GM12864 (cell line): Measurements from ENCODE around the gene RIMOC1.
A peak's percentile ranks its signal among the peaks of the same experiment; 100 is the strongest.

Source experiments
- DNase-seq: peaks from one replicate; pipeline ENCODE4 v3.0.0-alpha.2; 2011; ENCODE audit warnings: low read depth
- H3K4me3 ChIP-seq: 2 replicates; pipeline ENCODE4 v1.5.1; 2011; ENCODE audit warnings: mild to moderate bottlenecking, low read depth, low read length, control low read depth
- TF ChIP-seq, protein P1 (sequence below): IDR thresholded peaks from 2 replicates; pipeline ENCODE4 v1.5.1; 2011; ENCODE audit warnings: low read depth, mild to moderate bottlenecking, moderate library complexity, low read length, control low read depth, inconsistent platforms; ENCODE audit errors: missing control alignments

Gene RIMOC1

DNA sequence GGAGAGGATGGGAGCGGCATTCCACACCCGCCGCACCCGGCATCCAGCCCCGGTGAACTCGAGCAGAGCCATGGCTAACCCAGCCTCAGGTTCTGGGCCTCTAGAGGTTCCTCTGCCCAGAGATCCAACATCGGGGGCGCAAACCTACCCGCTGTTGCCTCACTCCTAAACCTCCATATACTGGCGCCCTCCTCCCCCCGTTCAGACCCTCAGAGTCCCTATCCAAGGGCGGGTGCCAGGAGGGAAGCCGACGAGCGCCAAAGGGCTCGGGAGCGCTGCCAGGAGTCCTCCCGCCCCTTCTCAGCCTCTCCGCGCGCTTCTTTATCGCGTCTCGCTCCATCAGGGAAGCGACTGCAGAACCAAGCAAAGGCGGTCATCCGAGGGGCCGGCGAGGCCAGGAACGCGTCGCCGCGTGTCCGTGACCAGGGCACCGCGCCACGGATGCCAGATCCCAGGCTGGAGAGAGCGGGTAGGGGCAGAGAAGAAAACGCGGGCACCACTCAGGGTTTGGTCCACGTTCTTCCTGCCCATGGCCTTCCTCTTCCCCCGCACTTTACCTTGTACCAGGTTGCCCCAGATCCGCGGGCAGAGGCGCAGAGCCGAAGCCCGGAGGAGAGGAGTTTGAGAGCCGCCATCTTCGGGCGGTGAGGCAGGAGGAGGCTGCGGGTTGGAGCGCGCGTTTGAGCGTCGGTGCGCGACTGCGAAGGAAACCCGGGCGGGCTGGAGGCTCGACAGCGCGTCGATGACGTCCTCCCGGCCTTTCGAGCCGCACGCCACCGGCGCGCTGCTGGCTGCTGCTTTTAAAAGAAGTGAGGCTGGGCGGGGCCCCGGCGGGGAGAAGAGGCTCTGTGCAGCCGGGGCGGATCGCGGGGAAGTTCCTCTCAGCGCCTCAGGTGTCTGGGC, 34.2 kb upstream of the RIMOC1 start, which contains the start of gene OXCT1:
Gene OXCT1, minus strand, starts transcription at position 702 of the 903 bp plus-strand sequence. Its CDS starts 67 bp downstream, at position 635.
- H3K4me3 ChIP-seq, result peak within 1 kb of the TSS; percentile 79
- DNase-seq, result peak; percentile 73
- TF ChIP-seq, protein P1, sequence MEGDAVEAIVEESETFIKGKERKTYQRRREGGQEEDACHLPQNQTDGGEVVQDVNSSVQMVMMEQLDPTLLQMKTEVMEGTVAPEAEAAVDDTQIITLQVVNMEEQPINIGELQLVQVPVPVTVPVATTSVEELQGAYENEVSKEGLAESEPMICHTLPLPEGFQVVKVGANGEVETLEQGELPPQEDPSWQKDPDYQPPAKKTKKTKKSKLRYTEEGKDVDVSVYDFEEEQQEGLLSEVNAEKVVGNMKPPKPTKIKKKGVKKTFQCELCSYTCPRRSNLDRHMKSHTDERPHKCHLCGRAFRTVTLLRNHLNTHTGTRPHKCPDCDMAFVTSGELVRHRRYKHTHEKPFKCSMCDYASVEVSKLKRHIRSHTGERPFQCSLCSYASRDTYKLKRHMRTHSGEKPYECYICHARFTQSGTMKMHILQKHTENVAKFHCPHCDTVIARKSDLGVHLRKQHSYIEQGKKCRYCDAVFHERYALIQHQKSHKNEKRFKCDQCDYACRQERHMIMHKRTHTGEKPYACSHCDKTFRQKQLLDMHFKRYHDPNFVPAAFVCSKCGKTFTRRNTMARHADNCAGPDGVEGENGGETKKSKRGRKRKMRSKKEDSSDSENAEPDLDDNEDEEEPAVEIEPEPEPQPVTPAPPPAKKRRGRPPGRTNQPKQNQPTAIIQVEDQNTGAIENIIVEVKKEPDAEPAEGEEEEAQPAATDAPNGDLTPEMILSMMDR, result no peak

DNA sequence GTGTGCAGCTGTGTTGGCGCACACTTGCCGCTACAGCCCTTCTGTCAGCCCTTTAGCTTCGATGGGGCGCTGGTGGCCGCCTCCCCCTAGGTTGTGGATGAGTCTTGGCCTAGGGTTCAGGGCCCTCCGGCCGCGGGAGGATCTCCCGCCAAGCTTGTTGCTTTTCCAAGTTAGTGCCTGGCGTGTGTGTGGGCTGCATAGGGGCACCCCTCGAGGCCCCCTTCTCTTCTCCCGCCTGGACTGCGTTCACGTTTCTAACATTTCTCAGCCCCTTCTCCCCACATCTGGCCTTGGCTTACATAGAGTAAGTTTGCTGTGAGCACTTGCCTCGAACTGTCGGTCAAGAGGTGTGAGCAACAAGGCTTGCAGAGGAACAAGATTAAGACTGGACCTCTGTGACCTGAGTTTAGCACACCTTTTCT, 33.5 kb upstream of the RIMOC1 start:
- TF ChIP-seq, protein P1, result no peak
- DNase-seq, result no peak
- H3K4me3 ChIP-seq, result peak overlapping the region; percentile 79

DNA sequence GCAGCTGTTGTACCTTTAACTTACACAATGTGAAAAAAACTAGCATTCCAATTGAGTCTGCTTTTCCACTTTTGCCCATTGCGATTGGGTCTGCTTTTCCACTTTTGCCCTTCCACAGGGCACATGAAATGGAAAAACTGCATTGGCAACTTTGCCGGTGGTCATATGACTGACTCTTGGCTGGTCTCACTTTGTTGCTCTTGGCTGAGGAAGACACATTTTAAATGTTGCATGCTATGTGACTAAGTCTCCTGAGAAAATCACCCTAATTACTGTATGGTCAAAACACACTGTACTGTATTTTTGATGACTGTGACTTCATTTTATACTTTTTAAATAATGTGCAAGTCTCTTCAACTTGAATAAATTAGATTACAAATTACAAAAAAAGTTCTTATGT, 32.3 kb upstream of the RIMOC1 start:
- DNase-seq, result no peak
- H3K4me3 ChIP-seq, result no peak overlapping the region
- TF ChIP-seq, protein P1, result no peak

DNA sequence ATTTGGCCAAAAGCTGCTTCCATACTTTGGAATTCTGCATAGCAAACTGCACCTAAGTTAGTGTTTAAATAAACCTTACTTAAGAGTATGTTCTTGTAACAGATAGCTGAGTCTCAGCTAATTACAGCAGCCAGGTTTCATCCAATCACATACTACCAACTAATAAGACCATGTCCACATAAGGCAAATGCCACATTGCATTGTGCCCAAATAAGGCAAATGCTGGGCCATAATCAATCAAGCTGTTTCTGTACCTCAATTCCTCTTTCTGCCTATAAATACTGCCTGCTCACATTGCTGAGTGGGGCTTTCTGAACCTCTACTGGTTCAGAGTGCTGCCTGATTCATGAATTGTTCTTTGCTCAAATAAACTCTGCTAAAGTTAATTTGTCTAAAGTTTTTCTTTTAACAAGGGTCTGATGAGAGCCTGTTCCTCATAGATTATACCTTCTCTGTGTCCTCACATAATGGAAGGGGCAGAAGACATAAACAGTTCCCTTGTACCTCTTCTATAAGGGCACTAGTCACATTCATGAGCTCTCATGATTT, 29.6 kb upstream of the RIMOC1 start:
- no peak for DNase-seq
- TF ChIP-seq, protein P1, result no peak
- H3K4me3 ChIP-seq, result no peak overlapping the region

DNA sequence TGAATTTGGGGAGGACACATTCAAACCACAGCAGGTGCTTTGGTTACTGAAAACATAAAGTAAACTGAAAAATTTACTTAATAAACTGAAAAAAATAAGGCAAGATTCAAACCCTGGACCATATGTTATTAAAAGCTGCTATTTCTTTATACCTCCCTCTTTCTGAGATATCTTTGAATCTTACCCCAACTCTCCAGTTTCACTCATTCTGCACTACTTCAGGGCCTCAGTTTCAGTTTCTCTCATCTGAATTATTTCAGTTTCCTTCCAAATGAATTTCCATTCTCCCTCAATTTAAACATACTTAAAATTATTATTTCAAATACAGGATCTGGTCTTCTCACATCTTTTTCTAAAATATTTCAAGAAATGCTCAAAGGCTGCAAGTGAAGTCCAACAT, 29.0 kb upstream of the RIMOC1 start:
- no peak overlapping the region for H3K4me3 ChIP-seq
- TF ChIP-seq, protein P1, result no peak
- no peak for DNase-seq

DNA sequence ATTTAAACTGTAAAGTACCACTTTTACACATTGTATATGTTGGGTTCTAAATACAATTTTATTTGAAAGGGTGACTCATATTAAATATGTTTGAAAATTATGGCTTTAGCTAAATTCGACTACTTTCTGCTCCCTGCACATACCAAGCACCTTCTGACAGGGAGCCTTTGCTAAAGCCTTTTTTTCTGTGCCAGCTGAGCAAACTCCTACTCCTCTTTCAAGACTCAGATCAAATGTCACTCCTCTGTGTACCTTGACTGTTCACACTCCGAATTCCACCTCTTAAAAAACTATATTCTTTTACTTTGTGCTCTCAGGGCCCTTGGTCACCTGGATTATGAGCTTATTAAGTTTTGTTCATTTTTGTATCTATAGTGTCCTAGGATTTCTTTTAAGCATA, 27.5 kb upstream of the RIMOC1 start:
- H3K4me3 ChIP-seq, result no peak overlapping the region
- TF ChIP-seq, protein P1, result no peak
- DNase-seq, result no peak

DNA sequence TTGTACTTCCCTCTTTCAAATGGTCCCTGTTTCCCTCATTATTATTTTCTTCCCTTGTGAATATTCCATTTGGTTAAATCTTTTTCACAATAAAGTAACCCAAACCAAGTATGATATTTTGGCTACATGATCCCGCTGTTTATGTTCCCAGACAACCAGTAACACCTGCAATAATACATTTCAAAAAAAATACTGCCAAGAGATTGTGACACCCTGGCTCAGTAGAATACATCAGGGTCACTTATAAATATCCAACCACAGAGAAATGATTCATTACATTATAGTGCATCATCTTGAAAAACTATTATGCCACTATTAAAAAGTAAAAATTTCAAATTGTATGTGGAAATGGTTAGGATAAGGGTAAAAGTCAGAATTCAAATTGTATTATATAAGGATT, 26.7 kb upstream of the RIMOC1 start:
- no peak for DNase-seq
- no peak overlapping the region for H3K4me3 ChIP-seq
- TF ChIP-seq, protein P1, result no peak
